ENCODE results near the gene GOLM1. TPM values are rescaled to one million over a fixed set of nuclear protein-coding genes. Genes with fewer than 3 reads are reported as not detected.

The GOLM1 gene
- total RNA-seq, 4 donors from 2014 or later = 1.8 to 2.6 (median 2.3) TPM

- no peak overlapping the region for H3K4me3 ChIP-seq
- no peaks in the 10 kb centered on the region for H3K4me1 ChIP-seq
- no peak for DNase-seq
- intact Hi-C loops (cut with DNase I; ENCODE audit: low total_unique reads) (no loop called here), in situ Hi-C loops (cut with MboI; ENCODE audit: low sequenced_read_pairs in 4 of 4) (no loop called here)
- no peaks in the 10 kb centered on the region for H3K27me3 ChIP-seq
- H3K36me3 ChIP-seq = no peaks in the 10 kb centered on the region
- TF ChIP-seq POLR2A (IDR thresholded peaks at IDR 0.05) (no peak), CTCF (IDR thresholded peaks at IDR 0.05 in 4 of 5, conservative IDR thresholded peaks at IDR 0.05 in 1 of 5) (no peak)
- no peaks in the 10 kb centered on the region for H3K9me3 ChIP-seq
- no peak overlapping the region for H3K27ac ChIP-seq
- no peak for ATAC-seq
Observed at GRCh38 chr9:86045654-86046053, 53.7 kb downstream of the GOLM1 start.

- no peak for ATAC-seq
- no peaks in the 10 kb centered on the region for H3K4me1 ChIP-seq
- TF ChIP-seq CTCF (IDR thresholded peaks at IDR 0.05 in 4 of 5, conservative IDR thresholded peaks at IDR 0.05 in 1 of 5) (no peak), POLR2A (IDR thresholded peaks at IDR 0.05) (no peak)
- no peaks in the 10 kb centered on the region for H3K36me3 ChIP-seq
- no peak for DNase-seq
- no peaks in the 10 kb centered on the region for H3K9me3 ChIP-seq
- no peak overlapping the region for H3K4me3 ChIP-seq
- H3K27ac ChIP-seq = no peak overlapping the region
- no peaks in the 10 kb centered on the region for H3K27me3 ChIP-seq
- in situ Hi-C loops (cut with MboI; ENCODE audit: low sequenced_read_pairs in 4 of 4) (no loop called here), intact Hi-C loops (cut with DNase I; ENCODE audit: low total_unique reads) (no loop called here)
Observed at GRCh38 chr9:86043999-86044398, 55.4 kb downstream of the GOLM1 start.

- no peak overlapping the region for H3K27ac ChIP-seq
- no peaks in the 10 kb centered on the region for H3K36me3 ChIP-seq
- ATAC-seq (no peak), DNase-seq (no peak)
- H3K4me1 ChIP-seq = no peaks in the 10 kb centered on the region
- H3K27me3 ChIP-seq = no peaks in the 10 kb centered on the region
- TF ChIP-seq POLR2A (IDR thresholded peaks at IDR 0.05) (no peak), CTCF (IDR thresholded peaks at IDR 0.05 in 4 of 5, conservative IDR thresholded peaks at IDR 0.05 in 1 of 5) (no peak)
- no peak overlapping the region for H3K4me3 ChIP-seq
- in situ Hi-C loops (cut with MboI; ENCODE audit: low sequenced_read_pairs in 4 of 4) = no loop called here
- no peaks in the 10 kb centered on the region for H3K9me3 ChIP-seq
- intact Hi-C loops (cut with DNase I; ENCODE audit: low total_unique reads) = no loop called here
Observed at GRCh38 chr9:86043586-86043985, 55.8 kb downstream of the GOLM1 start.

- Histone ChIP-seq H3K36me3 (no peaks in the 10 kb centered on the region), H3K27me3 (no peaks in the 10 kb centered on the region), H3K4me1 (no peaks in the 10 kb centered on the region), H3K27ac (no peak overlapping the region), H3K4me3 (no peak overlapping the region), H3K9me3 (no peaks in the 10 kb centered on the region)
- intact Hi-C loops (cut with DNase I; ENCODE audit: low total_unique reads) = no loop called here
- no peak for TF ChIP-seq CTCF (IDR thresholded peaks at IDR 0.05 in 4 of 5, conservative IDR thresholded peaks at IDR 0.05 in 1 of 5)
- TF ChIP-seq POLR2A (IDR thresholded peaks at IDR 0.05) = no peak
- in situ Hi-C loops (cut with MboI; ENCODE audit: low sequenced_read_pairs in 4 of 4) = no loop called here
- DNase-seq (no peak), ATAC-seq (no peak)
Observed at GRCh38 chr9:86042199-86042978, 57.0 kb downstream of the GOLM1 start.
